ENCODE measurements around the gene FGF16.

The FGF16 gene

DNA sequence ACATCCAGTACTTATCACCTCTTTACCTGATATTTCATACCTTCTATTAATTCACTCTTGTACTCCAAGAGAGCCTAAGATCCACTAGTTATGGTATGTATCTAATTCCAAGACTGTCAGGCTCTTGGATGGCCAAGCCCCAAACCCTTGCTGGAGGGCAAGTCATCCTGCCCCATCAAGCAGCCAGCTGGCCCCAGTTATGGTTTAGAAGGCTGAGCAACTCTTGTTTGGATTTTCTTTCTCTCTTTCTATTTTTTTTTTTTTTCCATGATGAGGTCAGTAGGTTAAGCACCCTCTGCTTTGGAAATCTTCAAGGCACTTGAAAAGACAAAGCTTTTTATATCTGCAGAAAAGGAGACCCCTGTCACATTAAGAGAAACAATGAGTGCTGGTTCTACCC lies 10.9 kb upstream of the FGF16 start:
- Histone ChIP-seq H3K79me2 (ENCODE audit: insufficient read depth, low read depth) (no peaks in the 10 kb centered on the region), H3K27me3 (ENCODE audit: insufficient read depth, low read depth) (no peaks in the 10 kb centered on the region), H2AFZ (ENCODE audit: low read depth) (no peak overlapping the region), H3K4me2 (no peak overlapping the region), H3K4me1 (ENCODE audit: low read depth, poor library complexity, severe bottlenecking) (no peaks in the 10 kb centered on the region), H3K9ac (no peak overlapping the region), H3K4me3 (IDR thresholded peaks at IDR 0.05; ENCODE audit: insufficient read depth, low read depth, low read length) (no peak overlapping the region), H4K20me1 (ENCODE audit: insufficient read depth) (no peaks in the 10 kb centered on the region), H3K36me3 (ENCODE audit: insufficient read depth) (no peaks in the 10 kb centered on the region), H3K27ac (no peak overlapping the region)
- TF ChIP-seq CTCF (conservative IDR thresholded peaks at IDR 0.05; ENCODE audit: low read depth, low read length): no peak

DNA sequence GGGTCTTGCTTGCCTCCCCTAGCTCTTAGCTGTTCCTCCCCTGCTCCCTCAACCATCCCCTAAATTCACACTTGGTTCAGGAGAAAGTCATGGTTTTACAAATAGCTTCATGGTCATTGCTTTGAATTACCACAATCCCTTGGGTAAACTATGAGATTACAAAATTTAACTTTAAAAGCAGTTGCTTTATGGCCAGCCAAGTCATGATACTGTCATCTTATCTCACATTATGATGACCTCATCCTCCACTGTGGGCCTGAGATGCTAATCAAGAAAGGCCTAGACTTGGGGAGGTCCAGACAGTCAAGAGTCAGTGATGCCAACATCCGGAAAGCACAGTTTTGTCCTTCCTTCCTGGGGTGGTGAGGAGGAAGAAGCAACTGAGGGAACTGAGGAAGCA lies 10.5 kb upstream of the FGF16 start:
- no peak overlapping the region for H3K4me2 ChIP-seq
- H4K20me1 ChIP-seq (ENCODE audit: insufficient read depth): no peaks in the 10 kb centered on the region
- H3K79me2 ChIP-seq (ENCODE audit: insufficient read depth, low read depth): no peaks in the 10 kb centered on the region
- no peak overlapping the region for H3K9ac ChIP-seq
- no peak overlapping the region for H3K4me3 ChIP-seq (IDR thresholded peaks at IDR 0.05; ENCODE audit: insufficient read depth, low read depth, low read length)
- no peak overlapping the region for H2AFZ ChIP-seq (ENCODE audit: low read depth)
- no peaks in the 10 kb centered on the region for H3K36me3 ChIP-seq (ENCODE audit: insufficient read depth)
- H3K27ac ChIP-seq: no peak overlapping the region
- H3K27me3 ChIP-seq (ENCODE audit: insufficient read depth, low read depth): no peaks in the 10 kb centered on the region
- no peak for TF ChIP-seq CTCF (conservative IDR thresholded peaks at IDR 0.05; ENCODE audit: low read depth, low read length)
- H3K4me1 ChIP-seq (ENCODE audit: low read depth, poor library complexity, severe bottlenecking): no peaks in the 10 kb centered on the region

DNA sequence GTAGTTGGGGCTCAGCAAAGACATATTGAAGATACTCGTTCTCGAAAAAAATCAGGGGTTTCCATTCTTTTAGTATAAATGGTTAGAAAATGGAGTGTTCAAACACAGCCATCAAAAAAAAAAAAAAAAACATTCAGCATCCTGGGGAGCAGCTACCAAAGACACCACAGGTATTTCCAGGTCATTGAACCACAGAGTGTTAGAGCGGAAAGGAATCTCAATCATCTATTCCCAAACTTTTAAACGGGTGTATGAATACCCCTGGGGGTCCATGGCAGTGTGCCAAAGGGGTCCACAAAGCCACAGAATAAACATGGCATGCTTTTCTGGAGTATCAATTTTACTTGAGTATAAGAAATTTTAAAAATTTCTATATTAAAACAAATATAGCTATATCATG lies 6.9 kb upstream of the FGF16 start:
- H3K4me1 ChIP-seq (ENCODE audit: low read depth, poor library complexity, severe bottlenecking): no peaks in the 10 kb centered on the region
- no peak overlapping the region for H3K27ac ChIP-seq

DNA sequence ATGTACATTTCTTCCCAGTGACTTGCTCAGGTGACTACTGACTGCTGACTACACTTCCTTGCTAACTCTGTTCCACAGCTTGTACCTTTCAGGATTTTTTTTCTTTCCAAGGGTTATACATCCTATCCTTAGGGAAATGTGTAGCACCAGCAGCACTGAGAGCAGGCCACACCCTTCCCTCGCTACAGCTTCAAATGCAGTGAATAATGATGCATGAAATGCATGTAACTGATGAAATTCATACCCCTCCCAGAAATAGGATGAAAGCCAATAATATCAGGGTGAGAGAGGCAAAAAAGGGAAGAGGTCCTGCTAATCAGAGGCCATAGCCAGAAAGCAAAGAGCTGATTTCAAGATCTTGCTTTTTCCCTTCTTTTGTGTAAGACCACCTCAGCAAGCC lies 6.2 kb upstream of the FGF16 start:
- H3K27ac ChIP-seq: no peak overlapping the region
- no peaks in the 10 kb centered on the region for H3K27me3 ChIP-seq (ENCODE audit: insufficient read depth, low read depth)
- no peak overlapping the region for H3K4me2 ChIP-seq
- H3K36me3 ChIP-seq (ENCODE audit: insufficient read depth): no peaks in the 10 kb centered on the region
- H4K20me1 ChIP-seq (ENCODE audit: insufficient read depth): no peaks in the 10 kb centered on the region
- no peak overlapping the region for H3K9ac ChIP-seq
- no peaks in the 10 kb centered on the region for H3K4me1 ChIP-seq (ENCODE audit: low read depth, poor library complexity, severe bottlenecking)
- no peak overlapping the region for H3K4me3 ChIP-seq (IDR thresholded peaks at IDR 0.05; ENCODE audit: insufficient read depth, low read depth, low read length)
- TF ChIP-seq CTCF (conservative IDR thresholded peaks at IDR 0.05; ENCODE audit: low read depth, low read length): no peak
- no peaks in the 10 kb centered on the region for H3K79me2 ChIP-seq (ENCODE audit: insufficient read depth, low read depth)
- no peak overlapping the region for H2AFZ ChIP-seq (ENCODE audit: low read depth)

More for the DNA sequence above, 6.9 kb upstream of the FGF16 start:
- Histone ChIP-seq H2AFZ (ENCODE audit: low read depth) (no peak overlapping the region), H3K4me2 (no peak overlapping the region), H3K36me3 (ENCODE audit: insufficient read depth) (no peaks in the 10 kb centered on the region), H4K20me1 (ENCODE audit: insufficient read depth) (no peaks in the 10 kb centered on the region), H3K4me3 (IDR thresholded peaks at IDR 0.05; ENCODE audit: insufficient read depth, low read depth, low read length) (no peak overlapping the region), H3K27me3 (ENCODE audit: insufficient read depth, low read depth) (no peaks in the 10 kb centered on the region), H3K79me2 (ENCODE audit: insufficient read depth, low read depth) (no peaks in the 10 kb centered on the region), H3K9ac (no peak overlapping the region)
- no peak for TF ChIP-seq CTCF (conservative IDR thresholded peaks at IDR 0.05; ENCODE audit: low read depth, low read length)

GRCh38 chrX:77441479-77441878 lies 5.7 kb upstream of the FGF16 start:
- TF ChIP-seq CTCF (conservative IDR thresholded peaks at IDR 0.05; ENCODE audit: low read depth, low read length): no peak
- no peaks in the 10 kb centered on the region for H3K27me3 ChIP-seq (ENCODE audit: insufficient read depth, low read depth)
- H2AFZ ChIP-seq (ENCODE audit: low read depth): no peak overlapping the region
- no peaks in the 10 kb centered on the region for H4K20me1 ChIP-seq (ENCODE audit: insufficient read depth)
- no peaks in the 10 kb centered on the region for H3K36me3 ChIP-seq (ENCODE audit: insufficient read depth)
- H3K79me2 ChIP-seq (ENCODE audit: insufficient read depth, low read depth): no peaks in the 10 kb centered on the region
- H3K27ac ChIP-seq: no peak overlapping the region
- H3K4me3 ChIP-seq (IDR thresholded peaks at IDR 0.05; ENCODE audit: insufficient read depth, low read depth, low read length): no peak overlapping the region
- no peaks in the 10 kb centered on the region for H3K4me1 ChIP-seq (ENCODE audit: low read depth, poor library complexity, severe bottlenecking)
- no peak overlapping the region for H3K4me2 ChIP-seq
- H3K9ac ChIP-seq: no peak overlapping the region

Data from KMS-11 (cell line).